Measurements from ENCODE around the gene PTCH2. TPM values are rescaled to one million over a fixed set of nuclear protein-coding genes. Genes with fewer than 3 reads are reported as not detected.

The PTCH2 gene
- total and polyA plus RNA-seq, 2 of the 13 experiments (the other 11 are each of a cell fraction or from before 2014, with no cell fraction given): 0.60 to 1.5 TPM

DNA sequence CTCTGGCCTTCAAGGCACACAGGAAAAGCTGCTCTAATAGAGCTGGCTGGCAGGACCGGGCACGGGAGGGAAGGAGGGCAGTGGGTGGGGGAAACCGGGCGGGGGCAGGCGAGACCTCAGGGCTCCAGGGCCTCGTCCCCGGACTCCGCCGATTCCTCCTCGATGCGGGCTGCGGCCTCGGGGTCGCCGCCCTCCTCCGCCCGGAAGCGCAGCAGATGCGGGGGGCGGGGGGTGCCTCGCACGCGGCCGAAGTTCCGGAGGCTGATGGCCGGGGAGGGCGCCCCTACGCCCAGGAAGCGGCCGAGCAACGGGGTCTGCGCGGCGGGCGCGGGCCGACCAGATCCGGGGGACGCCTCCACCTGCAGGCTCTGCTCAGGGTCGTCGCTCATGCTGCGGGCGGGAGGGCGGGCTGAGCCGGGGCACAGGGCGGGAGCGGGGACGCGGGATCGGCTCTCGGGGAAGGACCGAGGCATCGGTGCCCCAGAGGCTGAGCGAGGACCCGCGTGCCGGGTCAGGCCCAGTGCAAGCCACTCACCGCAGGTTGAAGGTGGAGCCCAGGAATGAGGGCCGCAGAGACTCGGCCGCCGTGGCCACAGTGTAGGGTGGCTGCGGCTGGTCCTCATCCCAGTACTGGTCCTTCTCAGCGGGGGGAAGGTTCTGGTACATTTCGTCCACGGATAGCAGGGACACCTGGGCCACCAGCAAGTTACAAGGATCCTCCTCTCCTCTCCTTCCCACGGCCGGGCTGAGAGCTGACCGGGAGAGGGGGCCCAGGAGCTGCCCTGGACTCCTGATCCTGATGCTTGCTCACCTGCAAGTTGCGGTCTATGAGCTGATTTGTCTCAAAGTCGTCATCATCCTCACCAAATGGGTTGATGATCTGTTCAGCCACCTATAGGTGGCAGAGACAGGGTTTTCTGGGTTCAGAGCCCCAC is 58.7 kb downstream of the PTCH2 start (continued):
- TF ChIP-seq ZNF546 (CRISPR knock-in tag; conservative IDR thresholded peaks at IDR 0.05) (no peak), ZNF251 (CRISPR knock-in tag; IDR thresholded peaks at IDR 0.05) (no peak), KDM2A (CRISPR knock-in tag; IDR thresholded peaks at IDR 0.05; ENCODE audit: borderline replicate concordance, low read depth) (peak; percentile 54), FOXJ3 (CRISPR knock-in tag; IDR thresholded peaks at IDR 0.05; ENCODE audit: borderline replicate concordance) (no peak), SALL1 (CRISPR knock-in tag; IDR thresholded peaks at IDR 0.05) (peak; percentile 59), NFIB (CRISPR knock-in tag; IDR thresholded peaks at IDR 0.05; ENCODE audit: borderline replicate concordance) (no peak), HMG20B (CRISPR knock-in tag; conservative IDR thresholded peaks at IDR 0.05) (no peak), BRCA1 (CRISPR knock-in tag; IDR thresholded peaks at IDR 0.05) (0 out of 2 replicates have a peak, but pooled peaks have one; percentile 30), ZNF577 (CRISPR knock-in tag; IDR thresholded peaks at IDR 0.05; ENCODE audit: borderline replicate concordance, low read depth) (no peak)

DNA sequence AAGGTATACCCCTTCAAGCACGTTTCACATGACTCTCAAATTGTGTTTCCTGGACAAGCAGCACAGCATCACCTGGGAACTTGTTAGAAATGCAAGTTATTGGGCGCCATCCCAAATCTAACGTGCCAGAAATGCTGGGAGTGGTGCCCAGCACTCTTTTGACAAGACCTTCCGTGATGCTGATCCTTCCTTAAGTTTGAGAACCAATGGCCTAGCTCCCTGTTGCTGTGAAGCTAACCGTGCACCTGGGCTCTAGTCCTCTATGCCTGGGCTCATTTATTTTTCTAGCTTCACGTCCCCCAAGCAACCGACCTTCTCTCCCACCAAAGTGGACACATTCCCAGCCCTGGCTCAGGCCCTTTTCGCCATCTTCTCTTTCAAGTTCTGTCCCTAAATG is 59.4 kb downstream of the PTCH2 start:
- 37% methylated on average over 8 of the region's 8 CpGs for WGBS (ENCODE audit: low lambda C conversion rate)
- CTCF ChIA-PET (ENCODE audit: low intra/inter-chr PET ratio, low total read pairs): no interaction called here
- Histone ChIP-seq H3K36me3 (replicated peaks in 1 of 2; ENCODE audit: control insufficient read depth in 1 of 2, insufficient read depth in 2 of 2, low read length in 2 of 2) (peaks cover 0 to 6% of the 10 kb centered on the region in 2 experiments; a peak in 3 of 5 replicates), H3K27me3 (ENCODE audit: control insufficient read depth in 1 of 2, insufficient read depth in 2 of 2, low read length in 2 of 2) (peaks cover 3 to 13% of the 10 kb centered on the region in 2 experiments; a peak in 2 of 5 replicates), H4K20me1 (ENCODE audit: insufficient read depth, low read length) (peaks cover 6% of the 10 kb centered on the region), H3K9me3 (ENCODE audit: low read length) (no peaks in the 10 kb centered on the region), H3K9ac (ENCODE audit: insufficient read depth, low read depth, low read length) (peak overlapping the region; percentile 83), H3K4me2 (ENCODE audit: low read depth, low read length) (peak overlapping the region; percentile 76), H3K4me3 (replicated peaks in 1 of 3; ENCODE audit: insufficient read depth in 1 of 3, low read depth in 2 of 3, low read length in 3 of 3) (peak overlapping the region; percentile 54 to 79 (median 61); a peak in 5 of 6 replicates), H3K4me1 (ENCODE audit: insufficient read depth, low read length) (peaks cover 55% of the 10 kb centered on the region), H2AFZ (ENCODE audit: low read length) (no peak overlapping the region), H3K27ac (ENCODE audit: extremely low read length, insufficient read depth, low read length) (peak overlapping the region; percentile 71), H3K79me2 (ENCODE audit: insufficient read depth, low read length) (peaks cover 2% of the 10 kb centered on the region)
- ATAC-seq (peak; percentile 3), FAIRE-seq (no peak), DNase-seq (ENCODE audit: low spot score) (no peak)
- intact Hi-C loops (cut with micrococcal nuclease; ENCODE audit: unreplicated experiment): loop anchor here (5.0 kb wide), 2 partner anchors 34 to 51 kb away; partner anchors contain the start of gene RNU5D-1
- in situ Hi-C loops (cut with HindIII; ENCODE audit: extremely low pct_ligation_motif_present, low pct_unique_long_range_greater_than_20kb): no loop called here
- no TSS peak for BruUV-seq (replicated peaks)
- POLR2A ChIA-PET: interaction anchor here (0.6 to 3.6 kb wide), 12 partner anchors 8 to 520 kb away, joined by 3 to 47 read pairs (median 4); partner anchors contain the start of genes BTBD19, DYNLT4, EIF2B3 and PLK3
- no peak for TF ChIP-seq KAT8 (CRISPR knock-in tag; IDR thresholded peaks at IDR 0.05)
- no peak for TF ChIP-seq TOPORS (CRISPR knock-in tag; IDR thresholded peaks at IDR 0.05)
- no peak for TF ChIP-seq ZNF484 (CRISPR knock-in tag; IDR thresholded peaks at IDR 0.05; ENCODE audit: borderline replicate concordance, low read depth)
- TF ChIP-seq, protein P1, sequence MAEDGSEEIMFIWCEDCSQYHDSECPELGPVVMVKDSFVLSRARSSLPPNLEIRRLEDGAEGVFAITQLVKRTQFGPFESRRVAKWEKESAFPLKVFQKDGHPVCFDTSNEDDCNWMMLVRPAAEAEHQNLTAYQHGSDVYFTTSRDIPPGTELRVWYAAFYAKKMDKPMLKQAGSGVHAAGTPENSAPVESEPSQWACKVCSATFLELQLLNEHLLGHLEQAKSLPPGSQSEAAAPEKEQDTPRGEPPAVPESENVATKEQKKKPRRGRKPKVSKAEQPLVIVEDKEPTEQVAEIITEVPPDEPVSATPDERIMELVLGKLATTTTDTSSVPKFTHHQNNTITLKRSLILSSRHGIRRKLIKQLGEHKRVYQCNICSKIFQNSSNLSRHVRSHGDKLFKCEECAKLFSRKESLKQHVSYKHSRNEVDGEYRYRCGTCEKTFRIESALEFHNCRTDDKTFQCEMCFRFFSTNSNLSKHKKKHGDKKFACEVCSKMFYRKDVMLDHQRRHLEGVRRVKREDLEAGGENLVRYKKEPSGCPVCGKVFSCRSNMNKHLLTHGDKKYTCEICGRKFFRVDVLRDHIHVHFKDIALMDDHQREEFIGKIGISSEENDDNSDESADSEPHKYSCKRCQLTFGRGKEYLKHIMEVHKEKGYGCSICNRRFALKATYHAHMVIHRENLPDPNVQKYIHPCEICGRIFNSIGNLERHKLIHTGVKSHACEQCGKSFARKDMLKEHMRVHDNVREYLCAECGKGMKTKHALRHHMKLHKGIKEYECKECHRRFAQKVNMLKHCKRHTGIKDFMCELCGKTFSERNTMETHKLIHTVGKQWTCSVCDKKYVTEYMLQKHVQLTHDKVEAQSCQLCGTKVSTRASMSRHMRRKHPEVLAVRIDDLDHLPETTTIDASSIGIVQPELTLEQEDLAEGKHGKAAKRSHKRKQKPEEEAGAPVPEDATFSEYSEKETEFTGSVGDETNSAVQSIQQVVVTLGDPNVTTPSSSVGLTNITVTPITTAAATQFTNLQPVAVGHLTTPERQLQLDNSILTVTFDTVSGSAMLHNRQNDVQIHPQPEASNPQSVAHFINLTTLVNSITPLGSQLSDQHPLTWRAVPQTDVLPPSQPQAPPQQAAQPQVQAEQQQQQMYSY (CRISPR knock-in tag; IDR thresholded peaks at IDR 0.05): no peak
- TF ChIP-seq ZMYM2 (CRISPR knock-in tag; IDR thresholded peaks at IDR 0.05): no peak
- TF ChIP-seq, protein P2, sequence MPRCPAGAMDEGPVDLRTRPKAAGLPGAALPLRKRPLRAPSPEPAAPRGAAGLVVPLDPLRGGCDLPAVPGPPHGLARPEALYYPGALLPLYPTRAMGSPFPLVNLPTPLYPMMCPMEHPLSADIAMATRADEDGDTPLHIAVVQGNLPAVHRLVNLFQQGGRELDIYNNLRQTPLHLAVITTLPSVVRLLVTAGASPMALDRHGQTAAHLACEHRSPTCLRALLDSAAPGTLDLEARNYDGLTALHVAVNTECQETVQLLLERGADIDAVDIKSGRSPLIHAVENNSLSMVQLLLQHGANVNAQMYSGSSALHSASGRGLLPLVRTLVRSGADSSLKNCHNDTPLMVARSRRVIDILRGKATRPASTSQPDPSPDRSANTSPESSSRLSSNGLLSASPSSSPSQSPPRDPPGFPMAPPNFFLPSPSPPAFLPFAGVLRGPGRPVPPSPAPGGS (CRISPR knock-in tag; IDR thresholded peaks at IDR 0.05): no peak

Measured in HepG2 (cell line).